ENCODE measurements around the gene OR6J1.

The OR6J1 gene

DNA sequence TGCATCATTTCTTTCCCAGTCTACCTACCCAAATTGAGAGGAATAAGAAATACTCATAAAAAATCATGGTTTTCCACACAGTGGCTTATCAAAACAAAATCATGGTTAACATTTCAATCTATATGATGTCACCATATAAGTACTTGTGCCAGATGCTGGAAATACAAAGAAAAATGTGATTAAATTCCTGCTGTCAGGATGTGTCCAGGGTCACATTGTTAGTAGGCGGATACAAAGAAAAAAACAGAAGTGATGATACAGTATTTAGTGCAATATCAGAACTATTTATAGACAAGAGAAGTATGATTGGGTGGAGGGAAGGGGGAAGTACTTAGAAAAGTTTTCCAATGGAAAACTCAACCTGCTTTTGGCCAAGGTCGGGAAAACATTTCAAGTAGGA lies 47.0 kb upstream of the OR6J1 start:
- TF ChIP-seq ZEB2 (tag by site-specific recombination; IDR thresholded peaks at IDR 0.05) (0 out of 2 replicates have a peak, but pooled peaks have one; percentile 26), ZNF10 (tag by site-specific recombination; IDR thresholded peaks at IDR 0.05) (no peak), OSR2 (tag by site-specific recombination; IDR thresholded peaks at IDR 0.05) (0 out of 2 replicates have a peak, but pooled peaks have one; percentile 8), ATF2 (tag by site-specific recombination; IDR thresholded peaks at IDR 0.05; ENCODE audit: low read depth) (peak; percentile 78), ZNF184 (tag by site-specific recombination; IDR thresholded peaks at IDR 0.05) (no peak), ZNF350 (tag by site-specific recombination; IDR thresholded peaks at IDR 0.05) (no peak), HOXA7 (CRISPR knock-in tag; IDR thresholded peaks at IDR 0.05; ENCODE audit: borderline replicate concordance) (no peak), ZBTB7A (tag by site-specific recombination; IDR thresholded peaks at IDR 0.05; ENCODE audit: low read depth) (no peak), ZFHX2 (tag by site-specific recombination; conservative IDR thresholded peaks at IDR 0.05) (no peak)
- CTCF ChIA-PET = interaction anchor here (0.7 to 1.3 kb wide), 2 partner anchors 78 to 121 kb away, joined by 3 to 4 read pairs; no protein-coding TSS in a partner anchor
- Histone ChIP-seq H3K9me3 (ENCODE audit: control insufficient read depth, insufficient read depth, low read depth, low read length) (no peaks in the 10 kb centered on the region), H3K36me3 (ENCODE audit: control insufficient read depth in 2 of 2, insufficient read depth in 1 of 2, low read length in 2 of 2) (no peaks in the 10 kb centered on the region), H3K4me1 (ENCODE audit: control insufficient read depth, insufficient read depth, low read length) (no peaks in the 10 kb centered on the region), H3K4me3 (ENCODE audit: low read depth, low read length) (no peak overlapping the region), H3K27ac (ENCODE audit: extremely low read depth, low read depth, low read length) (no peak overlapping the region)
- POLR2A ChIA-PET = no interaction called here

- CTCF ChIA-PET = interaction anchor here (0.9 kb wide), 1 partner anchor 47 kb away, joined by 3 read pairs; no protein-coding TSS in a partner anchor
- no peaks in the 10 kb centered on the region for H3K9me3 ChIP-seq (ENCODE audit: control insufficient read depth, insufficient read depth, low read depth, low read length)
- no peak overlapping the region for H3K27ac ChIP-seq (ENCODE audit: extremely low read depth, low read depth, low read length)
- H3K36me3 ChIP-seq (ENCODE audit: control insufficient read depth in 2 of 2, insufficient read depth in 1 of 2, low read length in 2 of 2) = no peaks in the 10 kb centered on the region
- no peak overlapping the region for H3K4me3 ChIP-seq (ENCODE audit: low read depth, low read length)
- H3K4me1 ChIP-seq (ENCODE audit: control insufficient read depth, insufficient read depth, low read length) = no peaks in the 10 kb centered on the region
- POLR2A ChIA-PET = no interaction called here
- TF ChIP-seq, protein P1, sequence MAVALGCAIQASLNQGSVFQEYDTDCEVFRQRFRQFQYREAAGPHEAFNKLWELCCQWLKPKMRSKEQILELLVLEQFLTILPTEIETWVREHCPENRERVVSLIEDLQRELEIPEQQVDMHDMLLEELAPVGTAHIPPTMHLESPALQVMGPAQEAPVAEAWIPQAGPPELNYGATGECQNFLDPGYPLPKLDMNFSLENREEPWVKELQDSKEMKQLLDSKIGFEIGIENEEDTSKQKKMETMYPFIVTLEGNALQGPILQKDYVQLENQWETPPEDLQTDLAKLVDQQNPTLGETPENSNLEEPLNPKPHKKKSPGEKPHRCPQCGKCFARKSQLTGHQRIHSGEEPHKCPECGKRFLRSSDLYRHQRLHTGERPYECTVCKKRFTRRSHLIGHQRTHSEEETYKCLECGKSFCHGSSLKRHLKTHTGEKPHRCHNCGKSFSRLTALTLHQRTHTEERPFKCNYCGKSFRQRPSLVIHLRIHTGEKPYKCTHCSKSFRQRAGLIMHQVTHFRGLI (tag by site-specific recombination; IDR thresholded peaks at IDR 0.05) = no peak
- peak; percentile 77 for TF ChIP-seq PRDM10 (tag by site-specific recombination; IDR thresholded peaks at IDR 0.05)
- no peak for TF ChIP-seq ZNF37A (tag by site-specific recombination; IDR thresholded peaks at IDR 0.05)
- no peak for TF ChIP-seq KLF10 (tag by site-specific recombination; IDR thresholded peaks at IDR 0.05)
- TF ChIP-seq INSM2 (tag by site-specific recombination; IDR thresholded peaks at IDR 0.05) = 0 out of 2 replicates have a peak, but pooled peaks have one; percentile 31
- peak; percentile 23; the same call in 1 of the 2 replicates for TF ChIP-seq ZBTB20 (tag by site-specific recombination; IDR thresholded peaks at IDR 0.05)
- TF ChIP-seq ZNF155 (tag by site-specific recombination; IDR thresholded peaks at IDR 0.05) = no peak
- no peak for TF ChIP-seq ZNF549 (tag by site-specific recombination; IDR thresholded peaks at IDR 0.05)
- peak; percentile 87 for TF ChIP-seq ZNF184 (tag by site-specific recombination; IDR thresholded peaks at IDR 0.05)
- TF ChIP-seq ZNF169 (tag by site-specific recombination; IDR thresholded peaks at IDR 0.05) = no peak
- TF ChIP-seq PRDM1 (tag by site-specific recombination; IDR thresholded peaks at IDR 0.05) = peak; percentile 24; the same call in 1 of the 2 replicates
- peak; percentile 42; the same call in 1 of the 2 replicates for TF ChIP-seq ZBTB21 (tag by site-specific recombination; IDR thresholded peaks at IDR 0.05)
- no peak for TF ChIP-seq ZBTB10 (tag by site-specific recombination; IDR thresholded peaks at IDR 0.05)
- peak; percentile 97 for TF ChIP-seq SCRT2 (tag by site-specific recombination; IDR thresholded peaks at IDR 0.05)
- TF ChIP-seq KLF7 (tag by site-specific recombination; IDR thresholded peaks at IDR 0.05; ENCODE audit: borderline replicate concordance) = no peak
Observed at GRCh38 chr14:22689199-22689598, 45.0 kb upstream of the OR6J1 start.
